H7 (cell line): ENCODE results near the gene DOK3. TPM values are rescaled to one million over a fixed set of nuclear protein-coding genes. Genes with fewer than 3 reads are reported as not detected.

Experiments used
- DNase-seq: peaks from one replicate; pipeline ENCODE4 v3.0.0; 2012
- H3K27me3 ChIP-seq: 2 replicates; pipeline ENCODE4 v1.6.0; 2011; ENCODE audit warnings: mild to moderate bottlenecking, low read length; ENCODE audit not compliant: control insufficient read depth, insufficient read depth
- H3K36me3 ChIP-seq: replicated peaks from 2 replicates; pipeline ENCODE4 v1.5.1; 2011; ENCODE audit warnings: low read length; ENCODE audit not compliant: control insufficient read depth, insufficient read depth
- H3K4me3 ChIP-seq: 2 replicates; pipeline ENCODE4 v1.5.1; 2011; ENCODE audit warnings: low read depth, mild to moderate bottlenecking, control low read depth, low read length, moderate library complexity; ENCODE audit not compliant: insufficient read depth
- total RNA-seq: library from RNA; depleted of rRNA; stranded (reverse); fragments of >200 nt; shearing (Covaris generic); gene quantifications from 2 replicates; pipeline ENCODE4 v1.2.3, GENCODE V29; 2014

Gene DOK3
- total RNA-seq, 1 experiment from 2014 or later, result 0.76 TPM

DNA sequence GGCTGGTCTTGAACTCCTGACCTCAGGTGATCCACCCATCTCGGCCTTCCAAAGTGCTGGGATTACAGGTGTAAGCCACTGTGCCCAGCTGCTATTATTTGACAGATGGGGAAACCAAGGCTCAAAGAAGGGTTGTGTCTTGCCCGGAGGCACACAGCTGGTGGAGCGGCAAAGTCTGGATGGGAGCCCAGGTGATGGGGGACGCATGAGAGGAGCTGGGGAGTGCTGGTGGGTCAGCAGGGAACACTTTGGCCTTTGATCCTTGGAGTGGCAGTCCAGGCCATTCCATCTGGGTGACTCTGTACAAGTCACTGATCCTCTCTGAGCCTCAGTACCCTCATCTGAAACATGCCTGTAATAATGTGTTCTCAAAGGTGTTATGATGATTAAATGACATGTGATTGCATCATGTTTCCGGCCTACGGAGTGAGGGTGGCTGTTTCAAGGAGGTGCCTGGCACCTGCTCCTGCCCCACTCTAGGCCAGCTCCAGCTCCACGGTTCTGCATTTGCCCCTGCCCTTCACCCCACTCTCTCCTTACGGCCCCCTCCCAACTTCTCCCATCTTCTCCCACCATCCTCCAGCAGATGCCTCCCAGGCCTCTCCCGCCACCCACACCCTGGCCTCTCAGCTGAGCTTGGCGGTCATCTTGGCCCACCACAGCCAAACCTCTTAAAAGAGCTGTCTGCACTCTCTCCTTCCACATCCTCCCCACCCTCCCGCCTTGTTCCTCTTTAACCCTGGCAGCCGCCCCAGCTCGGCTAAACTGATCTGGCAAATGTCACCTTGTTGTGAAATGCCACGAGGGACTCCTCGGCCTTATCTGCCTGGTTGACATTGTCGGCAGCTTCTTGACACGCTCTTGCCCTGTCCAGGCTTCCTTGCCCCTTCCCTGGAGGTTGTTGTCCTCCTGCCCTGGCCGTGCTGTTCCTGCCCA, 30.6 kb downstream of the DOK3 start:
- no peak for DNase-seq
- Histone ChIP-seq H3K36me3 (peaks cover 9% of the 10 kb centered on the region), H3K27me3 (no peaks in the 10 kb centered on the region), H3K4me3 (no peak overlapping the region)

DNA sequence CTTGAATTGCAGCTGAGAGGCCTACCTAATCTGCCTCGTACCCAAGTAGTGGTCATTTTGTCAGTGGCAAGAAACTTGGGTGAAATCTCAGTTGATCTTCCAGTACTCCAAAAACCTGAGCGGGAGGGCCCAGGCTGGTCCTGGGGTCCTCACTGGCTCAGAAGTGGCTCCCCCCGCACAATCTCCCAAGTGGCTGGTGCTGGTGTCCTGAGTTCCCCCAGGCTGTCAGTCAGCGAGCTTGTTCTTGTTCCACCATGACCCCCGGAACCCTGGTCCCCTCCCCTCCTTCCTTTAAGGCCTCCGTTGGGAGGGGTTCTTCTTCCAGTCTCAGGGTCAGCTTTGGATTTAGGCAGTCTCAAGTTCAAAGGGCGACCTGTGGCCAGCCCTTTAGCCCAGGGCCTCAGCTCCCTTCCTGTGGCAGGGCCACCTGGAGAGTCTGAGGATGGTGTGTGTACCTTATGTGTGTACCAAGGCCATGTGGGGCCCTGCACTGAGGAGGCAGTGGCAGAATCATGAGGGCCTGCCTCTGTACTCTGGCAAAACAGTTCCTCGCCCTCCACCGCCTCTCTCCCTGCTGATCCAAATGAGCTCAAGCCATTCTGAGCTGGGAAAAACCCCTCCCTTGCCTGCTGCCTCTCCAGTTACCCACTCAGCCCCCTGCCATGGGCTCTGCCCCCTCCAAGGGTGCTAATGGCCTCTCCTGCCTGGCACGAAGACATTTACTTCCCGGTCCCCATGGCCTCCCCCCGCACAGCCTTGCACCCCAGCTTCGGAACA, 31.7 kb downstream of the DOK3 start:
- Histone ChIP-seq H3K4me3 (no peak overlapping the region), H3K36me3 (peaks cover 4% of the 10 kb centered on the region), H3K27me3 (no peaks in the 10 kb centered on the region)
- DNase-seq, result no peak

DNA sequence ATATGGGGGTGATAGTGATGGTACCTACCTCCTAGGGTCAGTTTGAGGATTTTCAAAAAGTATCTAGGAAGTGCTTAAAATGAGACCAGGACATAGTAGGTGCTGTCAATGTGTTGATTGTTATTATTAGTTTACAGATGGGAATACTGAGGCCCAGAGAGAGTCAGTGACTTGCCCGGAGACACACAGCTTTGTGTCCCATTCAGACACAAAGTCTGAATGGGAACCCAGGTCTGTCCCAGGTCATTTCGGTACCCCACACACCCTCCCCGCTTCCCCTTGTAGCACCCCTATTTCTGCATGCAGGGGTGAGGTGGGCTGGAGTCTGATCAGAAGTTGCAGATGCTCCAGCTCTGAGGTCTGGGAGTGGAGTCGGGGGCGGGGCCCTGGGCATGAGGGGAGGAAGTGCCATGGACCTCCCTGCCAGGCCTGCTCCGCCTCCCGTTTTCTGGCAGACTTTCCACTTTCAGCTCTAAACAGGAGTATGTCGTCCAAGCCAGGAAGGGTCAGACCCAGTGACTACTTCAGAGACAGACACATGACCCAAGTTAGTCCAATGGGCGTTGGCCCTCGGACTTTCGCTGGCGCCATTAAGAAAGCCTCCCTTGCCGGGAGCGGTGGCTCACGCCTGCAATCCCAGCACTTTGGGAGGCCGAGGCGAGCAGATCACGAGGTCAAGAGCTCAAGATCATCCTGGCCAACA, 32.9 kb downstream of the DOK3 start:
- no peak for DNase-seq
- H3K4me3 ChIP-seq, result no peak overlapping the region
- peaks cover 6% of the 10 kb centered on the region for H3K36me3 ChIP-seq
- no peaks in the 10 kb centered on the region for H3K27me3 ChIP-seq

DNA sequence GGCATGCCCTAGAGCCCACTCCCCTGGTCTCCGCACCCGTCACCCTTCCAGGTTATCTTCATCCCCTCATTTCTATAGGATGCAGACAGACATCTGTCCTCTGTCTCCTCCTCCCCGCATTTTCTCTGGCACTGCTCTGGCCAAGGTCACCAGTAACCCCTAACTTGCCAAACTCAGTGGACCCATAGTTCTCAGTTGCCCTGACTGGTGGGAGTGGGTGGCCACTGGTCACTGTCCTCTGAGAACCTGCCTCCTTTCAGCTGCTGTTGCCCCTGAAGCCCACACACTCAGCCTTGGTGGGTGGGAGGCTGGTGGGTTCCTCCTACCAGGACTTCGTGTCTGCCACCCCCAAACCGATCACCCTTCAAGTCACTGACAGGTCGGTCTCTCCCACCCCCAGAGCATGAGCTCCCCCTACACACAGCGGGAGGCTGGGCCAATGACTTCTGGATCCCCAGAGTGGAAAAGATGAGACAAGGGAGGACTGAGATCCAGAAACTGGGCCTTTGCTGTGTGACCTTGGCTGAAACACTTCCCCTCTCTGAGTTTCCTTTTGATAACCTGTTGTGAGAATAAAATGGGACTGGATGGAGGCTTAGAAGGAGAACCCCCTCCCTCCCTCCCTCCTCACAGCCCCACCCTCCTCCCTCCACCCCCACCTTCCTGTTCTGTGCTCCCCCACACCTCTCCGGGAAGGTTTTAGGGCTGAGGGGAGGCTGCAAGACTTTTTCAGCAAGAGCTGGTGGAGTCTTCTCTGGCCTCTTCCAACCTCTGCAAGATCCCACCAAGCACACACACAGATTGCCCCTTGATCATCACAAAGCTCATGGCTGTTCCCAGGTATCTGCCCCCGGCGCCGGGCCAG, 33.8 kb downstream of the DOK3 start:
- no peak for DNase-seq

DNA sequence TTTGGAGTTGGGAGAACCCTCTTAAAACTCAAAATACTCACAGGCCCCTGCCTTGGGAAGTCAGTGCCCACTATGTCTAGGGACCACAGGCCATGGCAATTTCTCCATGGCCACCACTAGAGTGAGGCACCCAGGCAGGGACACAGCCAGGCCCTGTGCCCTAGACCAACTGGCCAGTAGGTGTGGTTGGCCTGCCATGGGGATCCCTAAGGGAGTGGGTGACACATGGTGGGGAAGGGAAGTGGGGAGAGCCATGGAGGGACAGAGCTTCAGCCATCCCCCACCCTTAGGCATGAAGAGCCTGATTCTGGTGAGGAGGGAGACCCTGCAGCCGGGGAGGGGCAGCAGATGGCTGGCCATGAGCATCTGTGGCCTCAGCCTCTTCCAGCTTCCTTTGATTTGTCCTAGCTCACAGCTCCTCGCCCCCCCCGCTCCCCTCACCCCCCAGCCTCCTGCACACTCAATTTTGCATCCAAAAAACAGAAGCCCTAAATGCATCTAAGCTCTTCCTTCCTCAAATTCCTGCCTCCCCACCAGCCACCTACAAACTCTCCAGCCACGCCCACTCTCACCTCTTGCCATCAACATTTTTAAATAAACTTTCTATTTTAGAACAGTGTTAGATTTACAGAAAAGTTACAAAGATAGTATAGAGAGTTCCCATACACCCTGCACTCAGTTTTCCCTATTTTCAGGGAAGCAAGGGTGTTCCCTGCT, 34.6 kb downstream of the DOK3 start:
- DNase-seq, result no peak
- peaks cover 16% of the 10 kb centered on the region for H3K36me3 ChIP-seq
- H3K27me3 ChIP-seq, result no peaks in the 10 kb centered on the region
- H3K4me3 ChIP-seq, result no peak overlapping the region

More for the DNA sequence above, 33.8 kb downstream of the DOK3 start:
- H3K4me3 ChIP-seq, result no peak overlapping the region
- H3K36me3 ChIP-seq, result peaks cover 14% of the 10 kb centered on the region
- no peaks in the 10 kb centered on the region for H3K27me3 ChIP-seq

DNA sequence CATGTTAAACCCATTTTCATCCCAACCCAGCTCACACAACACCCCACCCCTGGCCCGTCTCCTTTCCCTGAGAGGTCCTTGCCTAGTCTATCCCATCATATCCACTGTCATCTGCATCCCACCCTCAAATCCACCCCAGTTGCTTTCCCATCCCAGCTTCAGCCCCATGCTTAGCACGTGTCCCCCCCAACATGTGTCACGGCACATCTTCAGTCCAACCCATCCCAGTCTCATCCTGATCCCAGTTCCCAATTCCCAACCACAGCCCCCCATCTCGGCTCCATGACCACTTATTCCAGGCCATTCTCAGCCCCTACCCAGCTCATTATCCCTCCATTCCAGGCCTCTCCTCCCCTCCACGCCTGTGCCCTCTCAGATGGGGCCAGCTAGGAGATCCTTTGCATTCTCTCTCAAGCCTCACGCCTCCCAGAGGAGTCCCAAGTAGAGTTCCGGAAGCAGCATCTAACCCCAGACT, 35.6 kb downstream of the DOK3 start:
- peaks cover 15% of the 10 kb centered on the region for H3K36me3 ChIP-seq
- H3K4me3 ChIP-seq, result peak overlapping the region; percentile 26; the same call in 1 of the 2 replicates
- DNase-seq, result peak; percentile 78

DNA sequence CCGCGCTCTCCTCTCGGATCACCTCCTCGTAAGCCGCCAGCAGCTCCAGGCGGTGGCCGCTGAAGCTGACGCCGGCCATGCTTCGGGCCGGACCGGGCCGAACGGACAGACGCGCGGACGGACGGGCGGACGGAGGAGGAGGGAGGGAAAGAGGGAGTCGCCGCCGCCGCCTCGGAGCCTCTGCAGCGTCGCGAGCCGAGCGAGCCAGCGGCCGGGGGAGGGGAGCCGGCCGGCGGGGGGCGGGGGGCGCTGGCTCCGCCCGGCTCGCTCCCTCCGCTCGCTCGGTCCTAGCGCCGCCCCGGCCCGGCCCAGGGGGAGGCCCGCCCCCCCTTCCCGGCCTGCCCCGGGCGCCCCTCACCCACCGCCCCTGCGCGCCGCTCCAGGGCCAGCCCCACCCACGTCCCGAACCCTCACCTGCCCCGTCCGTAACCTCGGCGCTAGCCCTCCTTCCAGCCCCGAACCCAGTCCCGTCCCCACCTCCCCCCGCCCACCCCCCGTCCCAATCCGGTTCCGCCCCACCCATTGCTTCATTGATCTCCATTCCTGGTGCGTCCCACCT, 36.1 kb downstream of the DOK3 start, which contains the start of gene DBN1:
Gene DBN1, minus strand, starts transcription at position 192 of the 559 bp plus-strand sequence. Its CDS starts 113 bp downstream, at position 79.
- Histone ChIP-seq H3K36me3 (peaks cover 18% of the 10 kb centered on the region), H3K27me3 (no peaks in the 10 kb centered on the region), H3K4me3 (peak within 1 kb of the TSS; percentile 81)
- DNase-seq, result peak; percentile 100

More for the DNA sequence above, 35.6 kb downstream of the DOK3 start:
- H3K27me3 ChIP-seq, result no peaks in the 10 kb centered on the region

DNA sequence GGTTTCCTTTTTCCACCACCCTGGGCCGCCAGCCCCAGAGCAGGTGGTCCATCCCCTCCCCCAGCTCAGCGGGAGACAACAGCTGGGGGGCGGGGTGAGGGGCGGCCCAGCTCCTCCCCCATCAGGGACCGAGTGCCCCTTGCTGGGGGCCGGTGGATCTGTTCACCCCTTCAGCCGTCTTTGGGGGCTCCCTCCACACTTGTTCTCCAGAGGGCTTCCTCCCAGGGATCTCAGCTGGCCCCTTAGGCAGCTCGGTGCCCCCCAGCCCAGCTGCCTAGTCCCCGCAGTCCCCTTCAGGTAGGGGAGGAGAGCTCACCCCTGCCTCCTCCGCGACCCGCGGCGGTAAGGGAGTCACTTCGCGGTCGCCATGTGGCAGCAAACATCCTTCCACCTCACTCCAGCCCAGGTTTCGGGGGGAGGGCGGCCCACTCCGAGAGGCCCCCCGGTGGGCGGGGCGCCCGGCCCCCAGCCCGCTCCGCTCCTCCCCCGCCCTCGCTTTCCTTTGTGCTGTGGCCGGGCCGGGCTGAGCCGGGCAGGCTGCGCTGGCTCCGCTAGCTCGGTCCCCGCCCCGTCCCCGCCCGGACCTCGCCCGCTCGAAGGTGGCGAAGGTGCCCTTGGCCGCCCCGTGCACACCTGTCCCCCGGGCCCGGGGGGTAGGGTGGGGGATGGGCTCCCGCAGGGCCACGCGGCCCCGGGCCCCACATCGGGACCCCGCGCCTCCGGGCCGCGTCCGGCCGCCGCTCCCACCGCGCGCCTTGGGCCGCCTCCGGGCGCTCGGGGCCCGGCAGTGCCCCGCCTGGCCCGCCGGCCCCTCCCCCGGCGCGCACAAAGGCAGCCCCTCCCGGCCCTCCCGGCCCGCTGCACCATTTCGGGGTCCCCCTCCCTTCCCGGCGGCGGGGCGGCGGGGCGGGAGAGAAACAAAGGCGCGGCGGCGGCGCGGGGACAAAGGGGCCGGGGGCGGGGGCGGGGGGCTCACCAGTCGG, 36.9 kb downstream of the DOK3 start:
- Histone ChIP-seq H3K4me3 (peak overlapping the region; percentile 81), H3K27me3 (no peaks in the 10 kb centered on the region), H3K36me3 (peaks cover 25% of the 10 kb centered on the region)
- DNase-seq, result peak; percentile 95

DNA sequence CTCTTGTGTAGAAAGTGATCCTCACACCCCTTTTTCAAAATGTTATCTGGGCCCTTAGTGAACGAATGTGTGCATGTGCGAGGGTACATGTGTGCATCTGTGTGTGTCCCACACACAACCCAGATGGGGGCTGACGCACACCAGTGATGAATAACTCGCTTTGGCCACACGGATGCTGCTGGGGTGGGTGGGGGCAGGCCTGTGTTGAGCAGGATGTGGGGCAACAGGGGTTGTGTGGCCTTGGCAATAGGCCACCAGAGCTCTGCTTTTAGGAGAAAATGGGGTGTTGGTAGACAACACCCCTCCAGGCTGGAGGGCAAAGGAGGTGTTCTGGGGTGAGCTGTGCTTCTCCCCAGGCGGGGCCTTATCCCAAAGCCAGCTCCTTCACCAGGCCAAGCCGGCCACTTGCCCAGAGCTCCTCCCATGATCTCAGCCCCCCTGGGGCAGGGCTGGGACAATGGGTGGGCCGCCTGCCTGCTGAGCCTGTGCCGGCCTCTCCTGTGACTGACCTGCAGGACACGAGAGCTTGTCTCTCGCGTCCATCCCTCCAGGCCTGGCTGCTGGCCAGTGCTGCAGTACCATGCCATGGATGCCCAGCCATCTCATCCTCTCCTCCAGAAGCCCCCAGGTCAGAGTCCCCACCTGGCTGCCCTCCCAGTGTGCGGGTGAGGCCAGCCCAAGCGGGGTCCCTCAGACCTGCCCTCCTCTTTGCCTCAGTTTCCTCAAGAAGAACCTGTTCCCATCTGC, 37.8 kb downstream of the DOK3 start:
- Histone ChIP-seq H3K27me3 (no peaks in the 10 kb centered on the region), H3K36me3 (peaks cover 30% of the 10 kb centered on the region), H3K4me3 (peak overlapping the region; percentile 81)
- DNase-seq, result no peak

DNA sequence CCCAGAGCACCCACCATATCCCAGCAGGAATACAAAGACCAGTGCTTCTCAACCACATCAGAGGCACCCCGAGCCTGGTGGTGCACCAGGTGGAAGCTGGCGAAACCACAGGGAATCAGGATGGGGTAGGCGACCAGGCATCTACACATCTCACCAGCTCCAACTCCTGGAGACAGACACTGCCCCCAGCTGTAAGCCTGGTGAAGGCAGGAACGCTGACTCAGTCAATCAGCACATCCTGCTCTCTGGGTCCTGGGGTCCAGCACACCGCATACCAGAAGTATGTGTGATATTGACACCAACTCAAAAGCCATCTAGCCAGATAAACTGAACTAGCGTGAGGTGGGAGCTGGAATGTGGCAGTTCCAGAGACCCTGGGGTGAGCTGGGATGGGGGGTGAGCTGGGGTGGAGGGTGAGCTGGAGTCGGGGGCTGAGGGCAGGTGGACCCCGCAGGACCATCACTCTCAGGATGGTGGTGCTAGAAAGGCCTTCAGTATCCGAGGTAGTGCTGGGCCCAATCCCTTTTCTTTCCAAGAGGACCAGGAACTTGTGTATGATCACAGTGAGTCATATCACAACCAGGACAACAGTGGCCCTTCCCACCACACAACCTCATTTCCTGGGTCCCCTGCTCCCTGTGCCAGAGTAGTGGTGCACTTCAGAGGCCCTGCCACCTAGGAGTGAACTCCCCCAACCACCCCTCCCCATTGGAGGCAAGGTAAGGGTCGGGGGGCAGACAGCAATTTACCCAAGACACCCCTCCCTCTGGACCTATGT, 38.7 kb downstream of the DOK3 start:
- Histone ChIP-seq H3K27me3 (no peaks in the 10 kb centered on the region), H3K36me3 (peaks cover 39% of the 10 kb centered on the region), H3K4me3 (no peak overlapping the region)
- DNase-seq, result no peak
